HepG2 (cell line): ENCODE measurements around the gene DEPDC5. TPM values are rescaled to one million over a fixed set of nuclear protein-coding genes. Genes with fewer than 3 reads are reported as not detected.
A peak's percentile ranks its signal among the peaks of the same experiment; 100 is the strongest.

Experiments used
- ARID3A ChIP-seq: IDR thresholded peaks from 2 replicates; pipeline ENCODE4 v1.6.1; 2012; ENCODE audit warnings: low read depth, low read length, improper control_type of control experiment
- ARID5B ChIP-seq: IDR thresholded peaks from 2 replicates; pipeline ENCODE4 v1.4.0; 2020; ENCODE audit warnings: mild to moderate bottlenecking, missing genetic modification reagents
- CENPT ChIP-seq: sonication (generic); formaldehyde crosslinking; IDR thresholded peaks from 2 replicates; pipeline ENCODE4 v1.8.0; 2022; ENCODE audit warnings: low read depth, mild to moderate bottlenecking, moderate library complexity, missing genetic modification reagents
- FOXA1 ChIP-seq, 2 experiments: fragments of 450-650 bp in 1 of 2; sonication (generic) in 1 of 2; formaldehyde crosslinking in 1 of 2; IDR thresholded peaks; 2 replicates each; pipeline versions ENCODE4 v1.4.0 to v1.6.1; 2016 to 2020; ENCODE audit warnings: missing genetic modification reagents in 1 of 2
- FOXC1 ChIP-seq: sonication (generic); formaldehyde crosslinking; IDR thresholded peaks from 2 replicates; pipeline ENCODE4 v1.8.0; 2022; ENCODE audit warnings: mild to moderate bottlenecking, missing genetic modification reagents, borderline replicate concordance
- FOXO1 ChIP-seq: sonication (generic); formaldehyde crosslinking; IDR thresholded peaks from 2 replicates; pipeline ENCODE4 v1.4.0; 2020; ENCODE audit warnings: missing genetic modification reagents
- HMG20B ChIP-seq: conservative IDR thresholded peaks from 2 replicates; pipeline ENCODE4 v1.6.1; 2016; ENCODE audit warnings: missing genetic modification reagents, missing compliant biosample characterization
- NFE2 ChIP-seq: sonication (generic); formaldehyde crosslinking; IDR thresholded peaks from 2 replicates; pipeline ENCODE4 v1.4.0; 2020; ENCODE audit warnings: missing genetic modification reagents
- NONO ChIP-seq, 2 experiments: fragments of 450-650 bp in 1 of 2; sonication (generic) in 1 of 2; formaldehyde crosslinking in 1 of 2; IDR thresholded peaks in 1 of 2; conservative IDR thresholded peaks in 1 of 2; 2 replicates each; pipeline versions ENCODE4 v1.6.1 to v1.8.0; 2017 to 2022; ENCODE audit warnings: mild to moderate bottlenecking in 1 of 2, missing genetic modification reagents in 1 of 2, moderate library complexity in 1 of 2
- PHF20 ChIP-seq: sonication (generic); formaldehyde crosslinking; IDR thresholded peaks from 2 replicates; pipeline ENCODE4 v1.5.0; 2020; ENCODE audit warnings: mild to moderate bottlenecking, missing genetic modification reagents
- SP2 ChIP-seq: sonication (generic); formaldehyde crosslinking; IDR thresholded peaks from 2 replicates; pipeline ENCODE4 v1.5.1; 2020; ENCODE audit warnings: mild to moderate bottlenecking, missing genetic modification reagents
- SRSF9 ChIP-seq: fragments of 200-400 bp; formaldehyde crosslinking; IDR thresholded peaks from 2 replicates; pipeline ENCODE4 v1.6.1; 2018; ENCODE audit warnings: borderline replicate concordance, mild to moderate bottlenecking, low read depth, low read length; ENCODE audit not compliant: insufficient read depth, poor library complexity, severe bottlenecking
- TBL1XR1 ChIP-seq: fragments of 150-350 bp; IDR thresholded peaks from 2 replicates; pipeline ENCODE4 v1.6.1; 2014; ENCODE audit warnings: borderline replicate concordance, low read length; ENCODE audit not compliant: partially characterized antibody
- TMF1 ChIP-seq: sonication (generic); formaldehyde crosslinking; IDR thresholded peaks from 2 replicates; pipeline ENCODE4 v1.8.1; 2022; ENCODE audit warnings: low read depth, missing genetic modification reagents
- ZBTB21 ChIP-seq: sonication (generic); formaldehyde crosslinking; IDR thresholded peaks from 2 replicates; pipeline ENCODE4 v1.4.0; 2020; ENCODE audit warnings: missing genetic modification reagents
- ZMYM2 ChIP-seq: sonication (generic); formaldehyde crosslinking; IDR thresholded peaks from 2 replicates; pipeline ENCODE4 v1.8.0; 2022; ENCODE audit warnings: mild to moderate bottlenecking, missing genetic modification reagents
- ZNF513 ChIP-seq: sonication (generic); formaldehyde crosslinking; conservative IDR thresholded peaks from 2 replicates; pipeline ENCODE4 v1.5.0; 2020; ENCODE audit warnings: missing genetic modification reagents
- ZNF737 ChIP-seq: sonication (generic); formaldehyde crosslinking; IDR thresholded peaks from 2 replicates; pipeline ENCODE4 v1.5.0; 2020; ENCODE audit warnings: missing genetic modification reagents, mild to moderate bottlenecking, borderline replicate concordance
- ZNF777 ChIP-seq: sonication (generic); formaldehyde crosslinking; IDR thresholded peaks from 2 replicates; pipeline ENCODE4 v1.4.0; 2020; ENCODE audit warnings: missing genetic modification reagents
- ZSCAN20 ChIP-seq: sonication (generic); formaldehyde crosslinking; IDR thresholded peaks from 2 replicates; pipeline ENCODE4 v1.4.0; 2020; ENCODE audit warnings: missing genetic modification reagents, mild to moderate bottlenecking, borderline replicate concordance
- polyA plus RNA-seq, 8 experiments: library from polyadenylated mRNA; depleted of rRNA in 3 of 8; stranded (reverse) in 7 of 8; unstranded in 1 of 8; fragments of >200 nt; fragmentation: Illumina TruSeq in 4 of 8; extraction: Trizol in 4 of 8; gene quantifications; 2 replicates each; pipeline versions ENCODE4 v1.2.1 to v1.2.3, GENCODE V29; 2011 to 2016; ENCODE audit warnings: low read depth in 4 of 8, missing spikeins in 1 of 8, mixed read lengths in 1 of 8; ENCODE audit not compliant: insufficient read depth in 1 of 8
- total RNA-seq, 5 experiments: library from RNA; depleted of rRNA; stranded (reverse); fragments of >200 nt; fragmentation: Illumina TruSeq; extraction: Trizol; gene quantifications; 2 replicates each; pipeline ENCODE4 v1.2.3, GENCODE V29; 2016; ENCODE audit warnings: low read depth in 1 of 5

DEPDC5 gene
- total and polyA plus RNA-seq, 2 of the 13 experiments (the other 11 are each of a cell fraction or from before 2014, with no cell fraction given), result 9.8 to 12.4 TPM

GRCh38 chr22:31749636-31750364 is 4.0 kb upstream of the DEPDC5 start, which contains the start of gene PRR14L (continued):
- no peak for TF ChIP-seq FOXA1 (IDR thresholded peaks at IDR 0.05)
- no peak for TF ChIP-seq FOXA1 (CRISPR knock-in tag; IDR thresholded peaks at IDR 0.05)
- no peak for TF ChIP-seq ZMYM2 (CRISPR knock-in tag)
- TF ChIP-seq SP2 (CRISPR knock-in tag), result peak; percentile 63; the same call in 1 of the 2 replicates
- TF ChIP-seq SRSF9, result no peak
- TF ChIP-seq ZSCAN20 (CRISPR knock-in tag), result no peak
- TF ChIP-seq HMG20B (CRISPR knock-in tag), result no peak
- peak; percentile 51; the same call in 1 of the 2 replicates for TF ChIP-seq ARID5B
- TF ChIP-seq ZBTB21 (CRISPR knock-in tag), result no peak
- TF ChIP-seq NONO (IDR thresholded peaks at IDR 0.05), result no peak
- TF ChIP-seq NONO (CRISPR knock-in tag; conservative IDR thresholded peaks at IDR 0.05), result peak; percentile 96
- peak; percentile 61; the same call in 1 of the 2 replicates for TF ChIP-seq FOXC1 (CRISPR knock-in tag)
- TF ChIP-seq TMF1 (CRISPR knock-in tag), result no peak
- no peak for TF ChIP-seq TBL1XR1
- no peak for TF ChIP-seq CENPT
- TF ChIP-seq ZNF777 (CRISPR knock-in tag), result 0 out of 2 replicates have a peak, but pooled peaks have one; percentile 49
- no peak for TF ChIP-seq ZNF737
- no peak for TF ChIP-seq NFE2 (CRISPR knock-in tag)
- TF ChIP-seq PHF20 (CRISPR knock-in tag), result peak; percentile 96
- no peak for TF ChIP-seq ZNF513 (CRISPR knock-in tag)
- no peak; the same call in 1 of the 2 replicates for TF ChIP-seq ARID3A
- peak; percentile 48; the same call in 1 of the 2 replicates for TF ChIP-seq FOXO1 (CRISPR knock-in tag)
